Osteoblast (primary cell): ENCODE results near the gene ACOX3. TPM values are rescaled to one million over a fixed set of nuclear protein-coding genes. Genes with fewer than 3 reads are reported as not detected.

Source experiments
- DNase-seq: peaks from one replicate; pipeline ENCODE4 v3.0.0; 2011; ENCODE audit warnings: low spot score, mixed read lengths; ENCODE audit not compliant: insufficient read length; ENCODE audit errors: missing footprints
- H2AFZ ChIP-seq: 2 replicates; pipeline ENCODE4 v1.6.0; 2011; ENCODE audit warnings: mild to moderate bottlenecking, low read length
- H3K27ac ChIP-seq: 2 replicates; pipeline ENCODE4 v1.5.1; 2011; ENCODE audit warnings: mild to moderate bottlenecking, low read depth, low read length, moderate library complexity
- H3K27me3 ChIP-seq: 2 replicates; pipeline ENCODE4 v1.6.0; 2012; ENCODE audit warnings: mild to moderate bottlenecking, control low read depth, inconsistent platforms, low read length, moderate library complexity; ENCODE audit not compliant: insufficient read depth
- H3K36me3 ChIP-seq: 2 replicates; pipeline ENCODE4 v1.5.1; 2011; ENCODE audit warnings: mild to moderate bottlenecking, low read length, control low read depth, moderate library complexity; ENCODE audit not compliant: insufficient read depth
- H3K4me1 ChIP-seq: 2 replicates; pipeline ENCODE4 v1.5.1; 2011; ENCODE audit warnings: mild to moderate bottlenecking, low read length, control low read depth, moderate library complexity; ENCODE audit not compliant: insufficient read depth
- H3K4me2 ChIP-seq: 2 replicates; pipeline ENCODE4 v1.6.0; 2011; ENCODE audit warnings: mild to moderate bottlenecking, low read length; ENCODE audit not compliant: insufficient read depth
- H3K4me3 ChIP-seq: fragments of 200-600 bp; sonication (generic); 3 replicates; pipeline ENCODE4 v1.5.1; 2012; ENCODE audit warnings: mild to moderate bottlenecking, low read length, inconsistent platforms; ENCODE audit not compliant: insufficient read depth
- H3K79me2 ChIP-seq: 2 replicates; pipeline ENCODE4 v1.6.0; 2012; ENCODE audit warnings: mild to moderate bottlenecking, low read length, control low read depth, inconsistent platforms; ENCODE audit not compliant: insufficient read depth
- H3K9me3 ChIP-seq: 2 replicates; pipeline ENCODE4 v1.5.1; 2011; ENCODE audit warnings: low read depth, low read length, control low read depth
- H4K20me1 ChIP-seq: 2 replicates; pipeline ENCODE4 v1.6.0; 2012; ENCODE audit warnings: mild to moderate bottlenecking, low read length, control low read depth; ENCODE audit not compliant: insufficient read depth
- CTCF ChIP-seq: IDR thresholded peaks from 2 replicates; pipeline ENCODE4 v1.5.1; 2011; ENCODE audit warnings: mild to moderate bottlenecking, low read depth, low read length, moderate library complexity; ENCODE audit errors: extremely low read depth
- total RNA-seq: library from RNA; depleted of rRNA; stranded (reverse); fragments of >200 nt; gene quantifications from 2 replicates; pipeline ENCODE4 v1.2.3, GENCODE V29; 2012

Gene ACOX3
- total RNA-seq, 1 donor: 24.2 TPM

GRCh38 chr4:8371596-8371995, 68.9 kb downstream of the ACOX3 start:
- DNase-seq: peak; percentile 44
- Histone ChIP-seq H3K4me3 (no peak overlapping the region), H3K9me3 (no peaks in the 10 kb centered on the region), H3K27ac (no peak overlapping the region), H3K4me1 (no peaks in the 10 kb centered on the region), H2AFZ (no peak overlapping the region), H4K20me1 (no peaks in the 10 kb centered on the region), H3K79me2 (no peaks in the 10 kb centered on the region), H3K4me2 (no peak overlapping the region), H3K36me3 (no peaks in the 10 kb centered on the region), H3K27me3 (no peaks in the 10 kb centered on the region)
- TF ChIP-seq CTCF: no peak

GRCh38 chr4:8370835-8371595, 69.5 kb downstream of the ACOX3 start:
- Histone ChIP-seq H2AFZ (no peak overlapping the region), H3K79me2 (no peaks in the 10 kb centered on the region), H3K27me3 (no peaks in the 10 kb centered on the region), H3K9me3 (no peaks in the 10 kb centered on the region), H3K27ac (no peak overlapping the region), H3K36me3 (no peaks in the 10 kb centered on the region), H3K4me1 (no peaks in the 10 kb centered on the region), H3K4me2 (no peak overlapping the region), H3K4me3 (no peak overlapping the region), H4K20me1 (no peaks in the 10 kb centered on the region)
- no peak for TF ChIP-seq CTCF
- peak; percentile 57 for DNase-seq

GRCh38 chr4:8370106-8370787, 70.3 kb downstream of the ACOX3 start:
- TF ChIP-seq CTCF: no peak
- peak; percentile 76 for DNase-seq
- no peak overlapping the region for H3K4me2 ChIP-seq
- H3K36me3 ChIP-seq: no peaks in the 10 kb centered on the region
- no peaks in the 10 kb centered on the region for H3K27me3 ChIP-seq
- no peak overlapping the region for H3K27ac ChIP-seq
- H3K4me1 ChIP-seq: no peaks in the 10 kb centered on the region
- no peaks in the 10 kb centered on the region for H3K9me3 ChIP-seq
- no peaks in the 10 kb centered on the region for H4K20me1 ChIP-seq
- no peak overlapping the region for H2AFZ ChIP-seq
- no peaks in the 10 kb centered on the region for H3K79me2 ChIP-seq
- no peak overlapping the region for H3K4me3 ChIP-seq

GRCh38 chr4:8369426-8370105, 71.0 kb downstream of the ACOX3 start:
- H3K27ac ChIP-seq: no peak overlapping the region
- H3K4me2 ChIP-seq: no peak overlapping the region
- no peaks in the 10 kb centered on the region for H3K4me1 ChIP-seq
- H3K9me3 ChIP-seq: no peaks in the 10 kb centered on the region
- peak; percentile 72 for DNase-seq
- H2AFZ ChIP-seq: no peak overlapping the region
- H3K36me3 ChIP-seq: no peaks in the 10 kb centered on the region
- H4K20me1 ChIP-seq: no peaks in the 10 kb centered on the region
- no peak overlapping the region for H3K4me3 ChIP-seq
- no peaks in the 10 kb centered on the region for H3K79me2 ChIP-seq
- TF ChIP-seq CTCF: no peak
- H3K27me3 ChIP-seq: no peaks in the 10 kb centered on the region
